IPS DF 6.9 (cell line): ENCODE measurements around the gene SCGB1D1.
"Not testable (repeated sequence)": the region's sequence is repeated elsewhere in the genome, so short reads cannot be mapped to it uniquely, and the experiment has no call there.

Experiments
- DNase-seq: peaks from one replicate; pipeline ENCODE4 v3.0.0-alpha.2; 2013; ENCODE audit warnings: low read depth, low spot score
- H3K27ac ChIP-seq: one replicate; pipeline ENCODE4 v1.5.1; 2013; ENCODE audit warnings: low read length, control low read depth
- H3K27me3 ChIP-seq: 2 replicates; pipeline ENCODE4 v1.6.1; 2013; ENCODE audit warnings: mild to moderate bottlenecking, low read length; ENCODE audit not compliant: control insufficient read depth, insufficient read depth
- H3K36me3 ChIP-seq: 2 replicates; pipeline ENCODE4 v1.6.1; 2013; ENCODE audit warnings: low read length; ENCODE audit not compliant: control insufficient read depth, insufficient read depth
- H3K4me1 ChIP-seq: 2 replicates; pipeline ENCODE4 v1.6.1; 2013; ENCODE audit warnings: low read length; ENCODE audit not compliant: control insufficient read depth, insufficient read depth
- H3K4me3 ChIP-seq: 2 replicates; pipeline ENCODE4 v1.5.1; 2013; ENCODE audit warnings: mild to moderate bottlenecking, low read length
- H3K9me3 ChIP-seq: 2 replicates; pipeline ENCODE4 v1.6.1; 2013; ENCODE audit warnings: low read length, inconsistent platforms; ENCODE audit not compliant: control insufficient read depth, insufficient read depth
- WGBS: extraction: QIAGEN DNeasy Blood & Tissue Kit; methylation state at CpG from one replicate; pipeline ENCODE4 v1.1.7; 2013; ENCODE audit warnings: mixed read lengths, missing lambda C conversion rate; ENCODE audit not compliant: insufficient read length, insufficient coverage; 5-methylcytosine and 5-hydroxymethylcytosine counted together

Gene SCGB1D1

GRCh38 chr11:62195010-62195409 lies 5.0 kb downstream of the SCGB1D1 start:
- not testable (repeated sequence) for H3K4me1 ChIP-seq, H3K36me3 ChIP-seq, H3K27me3 ChIP-seq, H3K4me3 ChIP-seq, H3K9me3 ChIP-seq, H3K27ac ChIP-seq, DNase-seq
- no CpG with 5 or more reads among the region's 9 CpGs for WGBS

- H3K4me3 ChIP-seq, result no peak overlapping the region
- H3K27me3 ChIP-seq, result no peaks in the 10 kb centered on the region
- no peak overlapping the region for H3K27ac ChIP-seq
- 0 out of 2 replicates have a peak, but pooled peaks cover 2% of the 10 kb centered on the region for H3K4me1 ChIP-seq
- H3K9me3 ChIP-seq, result no peaks in the 10 kb centered on the region
- no CpG with 5 or more reads among the region's 7 CpGs for WGBS
- no peak for DNase-seq
- no peaks in the 10 kb centered on the region for H3K36me3 ChIP-seq
Measured at GRCh38 chr11:62195945-62196344, 5.9 kb downstream of the SCGB1D1 start.

- not testable (repeated sequence) for H3K9me3 ChIP-seq, H3K27me3 ChIP-seq
Measured at GRCh38 chr11:62197400-62197799, 7.4 kb downstream of the SCGB1D1 start.

GRCh38 chr11:62201376-62201775 lies 11.4 kb downstream of the SCGB1D1 start:
- WGBS, result no CpG with 5 or more reads among the region's 2 CpGs
- no peak for DNase-seq
- no peak overlapping the region for H3K27ac ChIP-seq
- no peaks in the 10 kb centered on the region for H3K36me3 ChIP-seq
- no peaks in the 10 kb centered on the region for H3K4me1 ChIP-seq
- H3K27me3 ChIP-seq, result no peaks in the 10 kb centered on the region
- H3K4me3 ChIP-seq, result no peak overlapping the region
- H3K9me3 ChIP-seq, result no peaks in the 10 kb centered on the region

More at GRCh38 chr11:62197400-62197799, 7.4 kb downstream of the SCGB1D1 start:
- H3K27ac ChIP-seq, H3K4me3 ChIP-seq, DNase-seq, H3K4me1 ChIP-seq, H3K36me3 ChIP-seq: not testable (repeated sequence)
- no CpG with 5 or more reads among the region's 2 CpGs for WGBS

GRCh38 chr11:62202910-62203309 lies 12.9 kb downstream of the SCGB1D1 start:
- Histone ChIP-seq H3K4me3 (no peak overlapping the region), H3K36me3 (no peaks in the 10 kb centered on the region), H3K9me3 (no peaks in the 10 kb centered on the region), H3K4me1 (no peaks in the 10 kb centered on the region), H3K27me3 (no peaks in the 10 kb centered on the region), H3K27ac (no peak overlapping the region)
- no peak for DNase-seq
- WGBS, result no CpG with 5 or more reads among the region's 6 CpGs

GRCh38 chr11:62204430-62204829 lies 14.4 kb downstream of the SCGB1D1 start:
- H3K9me3 ChIP-seq, result no peaks in the 10 kb centered on the region
- no peak for DNase-seq
- H3K27ac ChIP-seq, result no peak overlapping the region
- no CpG with 5 or more reads among the region's 5 CpGs for WGBS
- no peaks in the 10 kb centered on the region for H3K27me3 ChIP-seq
- no peak overlapping the region for H3K4me3 ChIP-seq
- H3K4me1 ChIP-seq, result no peaks in the 10 kb centered on the region
- no peaks in the 10 kb centered on the region for H3K36me3 ChIP-seq

GRCh38 chr11:62205441-62205840 lies 15.4 kb downstream of the SCGB1D1 start:
- Histone ChIP-seq H3K9me3 (no peaks in the 10 kb centered on the region), H3K4me1 (no peaks in the 10 kb centered on the region), H3K36me3 (no peaks in the 10 kb centered on the region), H3K27me3 (no peaks in the 10 kb centered on the region), H3K27ac (no peak overlapping the region), H3K4me3 (no peak overlapping the region)
- DNase-seq, result no peak
- WGBS, result no CpG with 5 or more reads among the region's 7 CpGs

GRCh38 chr11:62206276-62207066 lies 16.5 kb downstream of the SCGB1D1 start:
- not testable (repeated sequence) for DNase-seq, H3K27me3 ChIP-seq, H3K4me3 ChIP-seq, H3K9me3 ChIP-seq, H3K4me1 ChIP-seq, H3K27ac ChIP-seq, H3K36me3 ChIP-seq
- no CpG with 5 or more reads among the region's 12 CpGs for WGBS

- Histone ChIP-seq H3K27ac (no peak overlapping the region), H3K9me3 (no peaks in the 10 kb centered on the region), H3K27me3 (no peaks in the 10 kb centered on the region), H3K4me3 (no peak overlapping the region), H3K36me3 (no peaks in the 10 kb centered on the region), H3K4me1 (no peaks in the 10 kb centered on the region)
- no CpG with 5 or more reads among the region's 4 CpGs for WGBS
- DNase-seq, result no peak
Measured at GRCh38 chr11:62208785-62209144, 18.7 kb downstream of the SCGB1D1 start.

GRCh38 chr11:62217191-62217748 lies 27.3 kb downstream of the SCGB1D1 start:
- Histone ChIP-seq H3K9me3 (peaks cover 2% of the 10 kb centered on the region; the same call in 1 of the 2 replicates), H3K4me3 (no peak overlapping the region), H3K4me1 (no peaks in the 10 kb centered on the region), H3K27ac (no peak overlapping the region), H3K36me3 (no peaks in the 10 kb centered on the region), H3K27me3 (no peaks in the 10 kb centered on the region)
- no CpG with 5 or more reads among the region's 5 CpGs for WGBS
- DNase-seq, result peak; percentile 7

GRCh38 chr11:62221498-62221897 lies 31.5 kb downstream of the SCGB1D1 start:
- Histone ChIP-seq H3K9me3 (peaks cover 2% of the 10 kb centered on the region; the same call in 1 of the 2 replicates), H3K27ac (no peak overlapping the region), H3K4me1 (no peaks in the 10 kb centered on the region), H3K27me3 (no peaks in the 10 kb centered on the region), H3K4me3 (no peak overlapping the region), H3K36me3 (no peaks in the 10 kb centered on the region)
- no CpG with 5 or more reads among the region's 3 CpGs for WGBS
- no peak for DNase-seq
